HEK293T (cell line): ENCODE results near the gene TP63.

ENCODE experiments used
- CTCF ChIA-PET: fragments of 350-600 bp; formaldehyde crosslinking; extraction: SDS; loops from one replicate; lab custom pipeline; 2021; ENCODE audit warnings: antibody characterized with exemption, inconsistent platforms; lab: Yijun Ruan, JAX
- POLR2A ChIA-PET: fragments of 350-600 bp; formaldehyde crosslinking; extraction: SDS; loops from one replicate; lab custom pipeline; 2020; ENCODE audit warnings: antibody characterized with exemption, inconsistent platforms; lab: Yijun Ruan, JAX
- DNase-seq: peaks from one replicate; pipeline ENCODE4 v3.0.0; 2012; ENCODE audit warnings: mixed read lengths; ENCODE audit errors: extremely low spot score
- ARNT ChIP-seq: fragments of 450-650 bp; IDR thresholded peaks from 2 replicates; pipeline ENCODE4 v1.6.1; 2017; ENCODE audit warnings: mild to moderate bottlenecking
- BHLHE40 ChIP-seq: fragments of 450-650 bp; IDR thresholded peaks from 2 replicates; pipeline ENCODE4 v1.6.1; 2016; ENCODE audit warnings: mild to moderate bottlenecking, moderate library complexity, borderline replicate concordance
- CTBP1 ChIP-seq: fragments of 450-650 bp; IDR thresholded peaks from 2 replicates; pipeline ENCODE4 v1.6.1; 2016; ENCODE audit warnings: borderline replicate concordance
- ELF4 ChIP-seq: fragments of 450-650 bp; IDR thresholded peaks from 2 replicates; pipeline ENCODE4 v1.6.1; 2017; ENCODE audit warnings: antibody characterized with exemption
- FOXA1 ChIP-seq: fragments of 450-650 bp; IDR thresholded peaks from 2 replicates; pipeline ENCODE4 v1.6.1; 2016; ENCODE audit warnings: mild to moderate bottlenecking
- FOXK2 ChIP-seq: fragments of 450-650 bp; IDR thresholded peaks from 2 replicates; pipeline ENCODE4 v1.6.1; 2016; ENCODE audit warnings: mild to moderate bottlenecking
- FOXM1 ChIP-seq: fragments of 450-650 bp; IDR thresholded peaks from 2 replicates; pipeline ENCODE4 v1.6.1; 2017; ENCODE audit warnings: mild to moderate bottlenecking, borderline replicate concordance
- HDGF ChIP-seq: fragments of 450-650 bp; IDR thresholded peaks from 2 replicates; pipeline ENCODE4 v1.6.1; 2017; ENCODE audit warnings: antibody characterized with exemption, borderline replicate concordance
- L3MBTL2 ChIP-seq: fragments of 450-650 bp; conservative IDR thresholded peaks from 2 replicates; pipeline ENCODE4 v1.6.1; 2016; ENCODE audit warnings: mild to moderate bottlenecking
- LEF1 ChIP-seq: fragments of 450-650 bp; IDR thresholded peaks from 2 replicates; pipeline ENCODE4 v1.6.1; 2017; ENCODE audit warnings: mild to moderate bottlenecking, borderline replicate concordance
- NFRKB ChIP-seq: fragments of 450-650 bp; IDR thresholded peaks from 2 replicates; pipeline ENCODE4 v1.6.1; 2016; ENCODE audit warnings: mild to moderate bottlenecking, moderate library complexity
- PKNOX1 ChIP-seq: fragments of 450-650 bp; IDR thresholded peaks from 2 replicates; pipeline ENCODE4 v1.6.1; 2016
- SP1 ChIP-seq: fragments of 450-650 bp; IDR thresholded peaks from 2 replicates; pipeline ENCODE4 v1.6.1; 2017
- SUZ12 ChIP-seq: fragments of 450-650 bp; IDR thresholded peaks from 2 replicates; pipeline ENCODE4 v1.6.1; 2016; ENCODE audit warnings: mild to moderate bottlenecking
- TARDBP ChIP-seq: fragments of 450-650 bp; IDR thresholded peaks from 2 replicates; pipeline ENCODE4 v1.6.1; 2016
- ZNF384 ChIP-seq: fragments of 450-650 bp; IDR thresholded peaks from 2 replicates; pipeline ENCODE4 v1.6.1; 2016

The TP63 gene

GRCh38 chr3:189824629-189825312 is 193.6 kb downstream of the TP63 start:
- CTCF ChIA-PET: no interaction called here
- no peak for DNase-seq
- POLR2A ChIA-PET: interaction anchor here (0.9 to 1.0 kb wide), 2 partner anchors 10 to 13 kb away, joined by 3 to 4 read pairs; no protein-coding TSS in a partner anchor
- TF ChIP-seq ZNF384 (peak; percentile 56), ARNT (no peak)

DNA sequence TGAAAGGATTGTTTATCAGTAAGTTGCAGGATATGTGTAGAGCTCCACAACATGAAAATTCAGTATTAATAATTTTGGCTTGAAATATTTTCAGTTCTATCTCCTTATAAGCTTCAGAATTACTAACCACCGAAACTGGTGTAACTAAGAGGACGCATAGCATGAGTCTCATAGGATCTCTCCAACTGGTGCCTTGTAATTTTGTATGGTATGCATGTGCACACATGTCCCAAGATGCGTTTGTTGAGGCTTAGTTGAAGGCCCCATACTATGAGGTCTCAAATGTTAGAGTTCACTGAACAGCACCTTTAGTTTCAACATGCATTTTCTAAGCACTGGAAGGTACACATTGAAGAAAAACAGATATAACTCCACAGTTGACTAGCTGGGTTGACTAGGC is 195.4 kb downstream of the TP63 start:
- POLR2A ChIA-PET: no interaction called here
- CTCF ChIA-PET: no interaction called here
- DNase-seq: no peak
- no peak for TF ChIP-seq ZNF384
- TF ChIP-seq FOXK2: no peak
- TF ChIP-seq CTBP1: no peak

DNA sequence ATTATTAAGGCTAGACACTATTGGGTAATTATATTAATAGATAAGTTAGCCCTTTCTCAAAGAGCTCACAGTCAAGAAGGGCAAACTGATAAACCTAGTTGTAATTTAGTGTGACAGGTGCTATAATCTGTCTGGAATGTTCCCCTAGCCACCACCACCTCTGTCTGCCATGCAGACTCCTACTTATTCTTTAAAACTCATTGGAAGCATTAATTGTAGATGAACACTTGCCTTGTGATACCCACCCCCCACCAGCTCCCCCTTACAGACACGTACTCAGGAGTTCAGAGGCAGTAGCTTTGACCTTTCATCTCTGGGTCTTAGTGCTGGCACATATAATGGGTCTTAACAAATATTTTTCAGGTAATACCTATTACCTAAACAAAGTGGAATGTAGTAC is 195.9 kb downstream of the TP63 start:
- no peak for DNase-seq
- ChIA-PET POLR2A (no interaction called here), CTCF (no interaction called here)
- TF ChIP-seq PKNOX1 (no peak), ELF4 (no peak), FOXK2 (no peak), ARNT (no peak)

DNA sequence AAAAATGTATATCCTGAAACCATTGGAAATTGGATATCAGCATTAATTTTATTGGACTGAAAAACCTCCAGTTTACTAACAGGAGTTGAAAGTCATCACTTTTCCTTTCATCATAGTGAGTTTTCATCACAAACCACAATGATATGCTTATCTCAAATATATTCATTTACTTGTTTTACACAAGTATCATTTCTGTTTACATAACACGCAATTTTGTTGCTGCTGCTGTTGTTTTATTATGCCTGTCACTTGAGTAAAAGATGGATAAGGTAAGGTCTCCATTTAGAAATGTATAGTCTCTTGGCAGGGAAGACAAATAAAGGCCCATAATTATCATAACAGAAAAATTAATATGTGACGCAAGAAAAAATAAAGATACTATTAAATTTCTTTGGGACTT is 199.2 kb downstream of the TP63 start:
- TF ChIP-seq ARNT (no peak), BHLHE40 (no peak), L3MBTL2 (no peak), FOXA1 (no peak), HDGF (no peak), ELF4 (no peak), ZNF384 (no peak), NFRKB (no peak), TARDBP (no peak), SUZ12 (no peak), FOXK2 (no peak), SP1 (no peak), PKNOX1 (no peak), CTBP1 (no peak), LEF1 (no peak)
- ChIA-PET CTCF (no interaction called here), POLR2A (no interaction called here)
- no peak for DNase-seq

DNA sequence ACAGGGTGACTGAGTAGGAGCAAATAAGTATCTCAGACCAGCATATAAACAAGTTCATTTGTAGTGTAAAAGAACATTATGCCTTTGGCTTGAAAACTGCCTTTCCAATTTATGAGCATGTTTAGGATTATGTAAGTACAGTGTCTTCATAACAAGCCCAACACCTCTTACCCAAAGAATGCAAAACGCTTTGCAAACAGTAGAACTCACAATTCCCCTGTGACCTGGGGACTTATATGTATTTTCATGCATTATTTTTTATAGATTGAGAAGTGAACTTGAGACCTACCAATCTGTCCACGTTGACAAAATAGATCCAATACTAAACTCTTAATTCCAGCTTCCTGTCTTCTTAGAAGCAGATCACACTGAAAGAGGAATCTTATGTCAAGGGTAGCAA is 202.1 kb downstream of the TP63 start:
- POLR2A ChIA-PET: no interaction called here
- no peak for DNase-seq
- TF ChIP-seq TARDBP (no peak), PKNOX1 (no peak), ELF4 (no peak), BHLHE40 (no peak), LEF1 (no peak), SUZ12 (no peak), HDGF (no peak), ZNF384 (no peak), FOXA1 (no peak), NFRKB (no peak), SP1 (no peak), L3MBTL2 (no peak), ARNT (no peak), FOXM1 (no peak), CTBP1 (no peak)
- CTCF ChIA-PET: no interaction called here

DNA sequence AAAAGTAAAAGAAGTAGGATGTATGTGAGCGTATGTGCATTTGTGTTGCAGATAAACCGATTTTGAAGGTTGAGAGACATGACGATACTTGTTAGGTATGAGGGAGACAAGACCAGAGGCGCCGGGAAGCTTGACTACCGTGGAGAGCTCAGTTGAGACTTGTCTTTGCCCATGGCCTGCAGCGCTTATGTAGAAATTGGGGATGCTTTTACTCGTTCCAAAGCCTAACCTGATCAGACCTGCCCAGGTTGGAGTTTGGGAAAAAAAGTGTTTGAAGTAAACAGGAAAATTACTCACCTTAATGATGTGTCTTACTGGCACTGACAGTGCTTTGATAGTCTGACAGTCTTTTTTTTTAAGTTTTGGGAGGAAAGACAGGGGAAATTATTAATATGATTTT is 202.8 kb downstream of the TP63 start:
- ChIA-PET POLR2A (no interaction called here), CTCF (no interaction called here)
- no peak for DNase-seq
- TF ChIP-seq PKNOX1 (no peak), TARDBP (no peak), ZNF384 (no peak), HDGF (no peak), LEF1 (no peak), FOXK2 (no peak), NFRKB (no peak), FOXM1 (no peak)

- TF ChIP-seq FOXA1 (no peak), ELF4 (no peak), CTBP1 (no peak), ARNT (no peak), L3MBTL2 (no peak), FOXM1 (no peak), ZNF384 (no peak), SUZ12 (no peak), PKNOX1 (no peak), LEF1 (no peak), TARDBP (no peak), SP1 (no peak), HDGF (no peak), FOXK2 (no peak), NFRKB (no peak), BHLHE40 (no peak)
- no peak for DNase-seq
- ChIA-PET CTCF (no interaction called here), POLR2A (interaction anchor here (0.9 kb wide), 1 partner anchor 10 kb away, joined by 3 read pairs; no protein-coding TSS in a partner anchor)
Observed at GRCh38 chr3:189834462-189834861, 203.3 kb downstream of the TP63 start.
